IMR-90 (cell line): ENCODE data around the gene SMC2. TPM values are rescaled to one million over a fixed set of nuclear protein-coding genes. Genes with fewer than 3 reads are reported as not detected.

Source experiments
- ATAC-seq: fragments of 200-7000 bp; cut with Tn5 transposase; 2 replicates; pipeline ENCODE4 v1.9.1; 2020; ENCODE audit warnings: low read depth, mild to moderate bottlenecking, moderate library complexity
- BruUV-seq: library from RNA; stranded (reverse); fragments of 400-500 nt; replicated peaks from 2 replicates; lab custom pipeline; 2021; lab: Mats Ljungman, UMichigan
- CTCF ChIA-PET: fragments of 300-600 bp; formaldehyde crosslinking; extraction: SDS; loops from one replicate; lab custom pipeline; 2021; ENCODE audit warnings: antibody characterized with exemption; lab: Yijun Ruan, JAX
- POLR2A ChIA-PET: fragments of 300-600 bp; sonication (Branson Sonifier 250); formaldehyde crosslinking; loops from one replicate; lab custom pipeline; 2022; ENCODE audit warnings: antibody characterized with exemption; ENCODE audit not compliant: unreplicated experiment; lab: Charles Lee
- DNase-seq: peaks from one replicate; pipeline ENCODE4 v3.0.0; 2013
- H2AFZ ChIP-seq: replicated peaks from 2 replicates; pipeline ENCODE3; 2013; ENCODE audit warnings: low read length, mild to moderate bottlenecking; ENCODE audit not compliant: poor library complexity
- H2AK5ac ChIP-seq: 2 replicates; pipeline ENCODE4 v1.6.1; 2013; ENCODE audit warnings: low read depth, low read length, inconsistent platforms
- H2AK9ac ChIP-seq: replicated peaks from 2 replicates; pipeline ENCODE3; 2013; ENCODE audit warnings: mild to moderate bottlenecking, low read depth, low read length, moderate library complexity; ENCODE audit not compliant: poor library complexity
- H2BK120ac ChIP-seq: 2 replicates; pipeline ENCODE4 v1.6.1; 2013; ENCODE audit warnings: low read depth, low read length, inconsistent platforms
- H2BK15ac ChIP-seq: 3 replicates; pipeline ENCODE4 v1.6.1; 2013; ENCODE audit warnings: low read depth, low read length, inconsistent platforms
- H2BK20ac ChIP-seq: 2 replicates; pipeline ENCODE4 v1.6.1; 2013; ENCODE audit warnings: low read depth, mild to moderate bottlenecking, inconsistent platforms, low read length, moderate library complexity
- H2BK5ac ChIP-seq: 2 replicates; pipeline ENCODE4 v1.6.1; 2013; ENCODE audit warnings: mild to moderate bottlenecking, low read depth, low read length, inconsistent platforms; ENCODE audit not compliant: poor library complexity, severe bottlenecking
- H3K14ac ChIP-seq: replicated peaks from 2 replicates; pipeline ENCODE4 v1.6.1; 2013; ENCODE audit warnings: low read depth, low read length, inconsistent platforms
- H3K18ac ChIP-seq: 2 replicates; pipeline ENCODE4 v1.6.1; 2013; ENCODE audit warnings: low read depth, low read length, control low read depth
- H3K23ac ChIP-seq: 2 replicates; pipeline ENCODE4 v1.6.1; 2013; ENCODE audit warnings: low read depth, low read length, inconsistent platforms
- H3K27ac ChIP-seq: 2 replicates; pipeline ENCODE4 v1.5.1; 2013; ENCODE audit warnings: mild to moderate bottlenecking, control low read depth, low read length; ENCODE audit not compliant: insufficient read depth
- H3K27me3 ChIP-seq: 2 replicates; pipeline ENCODE4 v1.6.1; 2013; ENCODE audit warnings: low read length; ENCODE audit not compliant: control insufficient read depth, insufficient read depth
- H3K36me3 ChIP-seq: 2 replicates; pipeline ENCODE4 v1.6.1; 2013; ENCODE audit warnings: low read length, mixed read lengths; ENCODE audit not compliant: control insufficient read depth, insufficient read depth
- H3K4ac ChIP-seq: 2 replicates; pipeline ENCODE4 v1.6.1; 2013; ENCODE audit warnings: low read depth, low read length, inconsistent platforms
- H3K4me1 ChIP-seq: 2 replicates; pipeline ENCODE4 v1.6.1; 2013; ENCODE audit warnings: low read length, mixed read lengths; ENCODE audit not compliant: control insufficient read depth, insufficient read depth
- H3K4me2 ChIP-seq: 2 replicates; pipeline ENCODE4 v1.6.1; 2013; ENCODE audit warnings: low read depth, mild to moderate bottlenecking, control low read depth, low read length, moderate library complexity
- H3K4me3 ChIP-seq: 2 replicates; pipeline ENCODE4 v1.5.1; 2013; ENCODE audit warnings: low read depth, mild to moderate bottlenecking, control low read depth, low read length, moderate library complexity; ENCODE audit not compliant: insufficient read depth
- H3K56ac ChIP-seq: 2 replicates; pipeline ENCODE4 v1.6.1; 2013; ENCODE audit warnings: low read length, inconsistent platforms; ENCODE audit not compliant: insufficient read depth; ENCODE audit errors: extremely low read depth
- H3K79me1 ChIP-seq, 2 experiments: 2 replicates each; pipeline ENCODE4 v1.6.1; 2013; ENCODE audit warnings: low read length in 2 of 2, inconsistent platforms in 1 of 2, low read depth in 1 of 2
- H3K9ac ChIP-seq: 2 replicates; pipeline ENCODE4 v1.6.1; 2013; ENCODE audit warnings: low read depth, low read length, control low read depth
- H3K9me1 ChIP-seq: 2 replicates; pipeline ENCODE4 v1.6.1; 2013; ENCODE audit warnings: low read length, inconsistent platforms; ENCODE audit not compliant: insufficient read depth
- H3K9me3 ChIP-seq: 2 replicates; pipeline ENCODE4 v1.6.1; 2013; ENCODE audit warnings: low read length; ENCODE audit not compliant: control insufficient read depth, insufficient read depth
- H4K20me1 ChIP-seq: 2 replicates; pipeline ENCODE4 v1.6.1; 2013; ENCODE audit warnings: low read length, inconsistent platforms; ENCODE audit not compliant: insufficient read depth
- H4K5ac ChIP-seq: 2 replicates; pipeline ENCODE4 v1.6.1; 2013; ENCODE audit warnings: mild to moderate bottlenecking, low read depth, low read length, control low read depth
- H4K8ac ChIP-seq, 2 experiments: 2 replicates each; pipeline ENCODE4 v1.6.1; 2013; ENCODE audit warnings: low read depth in 2 of 2, low read length in 2 of 2, control low read depth in 1 of 2, inconsistent platforms in 1 of 2
- H4K91ac ChIP-seq: 2 replicates; pipeline ENCODE4 v1.6.1; 2013; ENCODE audit warnings: low read depth, low read length, inconsistent platforms; ENCODE audit not compliant: insufficient read depth
- MXI1 ChIP-seq: IDR thresholded peaks from 2 replicates; pipeline ENCODE4 v1.6.1; 2012; ENCODE audit warnings: low read depth, mild to moderate bottlenecking, low read length, moderate library complexity, borderline replicate concordance
- WGBS, 2 experiments: methylation state at CpG; one replicate each; pipeline versions ENCODE4 v1.1.5 to v1.1.7; 2013; ENCODE audit warnings: missing lambda C conversion rate in 2 of 2; ENCODE audit not compliant: insufficient read length in 1 of 2; ENCODE audit errors: extremely low coverage in 2 of 2; 5-methylcytosine and 5-hydroxymethylcytosine counted together
- dilution Hi-C: fragments of 300-500 bp; cut with HindIII; formaldehyde crosslinking; loops from one replicate; pipeline ENCODE4 v1.14.3; 2018; ENCODE audit warnings: low sequenced_read_pairs; ENCODE audit not compliant: unreplicated experiment
- in situ Hi-C: fragments of 300-500 bp; cut with MboI; formaldehyde crosslinking; loops from 3 replicates; pipeline ENCODE4 v1.14.3; 2019; ENCODE audit warnings: low sequenced_read_pairs, inconsistent platforms, mixed read lengths
- intact Hi-C: fragments of 100-400 bp; cut with micrococcal nuclease; formaldehyde crosslinking; loops from 2 replicates; pipeline ENCODE4 v1.10.0; 2022
- polyA plus RNA-seq, 3 experiments: library from polyadenylated mRNA; depleted of rRNA; stranded (reverse); fragments of >200 nt; gene quantifications; 2 replicates each; pipeline ENCODE4 v1.2.3, GENCODE V29; 2012; ENCODE audit warnings: low replicate concordance in 1 of 3
- total RNA-seq: library from RNA; depleted of rRNA; stranded (reverse); fragments of >200 nt; gene quantifications from 2 replicates; pipeline ENCODE4 v1.2.3, GENCODE V29; 2012

The SMC2 gene
- total and polyA plus RNA-seq, 2 of the 4 experiments (the other 2 are of a cell fraction): 4.9 to 12.4 TPM

DNA sequence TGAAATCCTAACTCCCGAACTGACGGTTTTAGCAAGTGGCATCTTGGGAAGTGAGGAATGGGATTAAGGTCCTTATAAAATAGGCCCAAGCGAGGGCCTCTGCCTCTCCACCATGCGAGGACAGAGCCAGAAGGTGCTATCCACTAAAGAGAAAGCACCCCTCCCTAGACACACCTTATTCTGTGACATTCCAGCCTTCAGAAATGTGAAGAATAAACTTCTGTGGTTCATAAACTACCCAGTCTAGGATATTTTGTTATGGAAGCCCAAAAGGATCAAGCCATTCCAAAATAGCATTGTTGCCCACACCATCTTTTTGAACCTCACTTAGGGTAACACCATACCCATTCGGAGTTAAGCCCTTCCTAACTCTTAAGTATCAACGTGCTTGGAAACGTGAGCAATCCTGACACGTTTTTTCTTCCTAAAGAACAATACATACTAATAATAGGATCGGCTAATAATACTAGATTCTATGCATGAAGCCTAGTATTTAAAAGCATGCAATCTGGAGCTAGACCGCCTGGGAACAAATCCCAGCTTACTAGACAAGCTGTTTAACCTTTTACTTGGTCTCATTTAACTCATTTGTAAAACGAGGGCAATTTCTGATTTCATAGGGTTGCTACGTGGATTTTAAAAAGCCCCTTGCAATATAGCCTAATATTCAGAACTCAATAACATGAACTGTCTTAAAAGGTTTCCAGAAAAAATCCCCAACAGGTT is 1.1 kb upstream of the SMC2 start:
- Histone ChIP-seq H3K27ac (peak overlapping the region; percentile 93), H3K79me1 (peaks cover 20 to 23% of the 10 kb centered on the region in 2 experiments), H3K9ac (peak overlapping the region; percentile 93), H3K14ac (peak overlapping the region; percentile 87), H3K4me1 (peaks cover 3% of the 10 kb centered on the region), H3K9me1 (no peaks in the 10 kb centered on the region; the same call in 1 of the 2 replicates), H2BK20ac (no peak overlapping the region), H4K91ac (peak overlapping the region; percentile 70), H3K36me3 (no peaks in the 10 kb centered on the region), H4K8ac (peak overlapping the region; percentile 81 to 86), H3K23ac (peak overlapping the region; percentile 90), H3K18ac (peak overlapping the region; percentile 83; the same call in 1 of the 2 replicates), H3K4me2 (peak overlapping the region; percentile 90), H2AK9ac (no peak overlapping the region), H2BK15ac (peak overlapping the region; percentile 52; the same call in 1 of the 3 replicates), H3K4me3 (peak overlapping the region; percentile 92), H3K4ac (peak overlapping the region; percentile 81), H3K56ac (peak overlapping the region; percentile 98), H4K5ac (peak overlapping the region; percentile 89; the same call in 1 of the 2 replicates), H3K9me3 (no peaks in the 10 kb centered on the region), H2AFZ (peak overlapping the region; percentile 96), H2AK5ac (0 out of 2 replicates have a peak overlapping the region, but pooled peaks have one; percentile 35), H2BK5ac (peak overlapping the region; percentile 98), H2BK120ac (peak overlapping the region; percentile 55), H4K20me1 (no peaks in the 10 kb centered on the region), H3K27me3 (no peaks in the 10 kb centered on the region)
- 10% methylated on average over 2 of the region's 12 CpGs; no CpG with 5 or more reads in 1 of the 2 experiments for WGBS, 2 experiments
- no TSS peak for BruUV-seq
- dilution Hi-C loops (no loop called here), in situ Hi-C loops (no loop called here), intact Hi-C loops (loop anchor here (5.0 kb wide), 1 partner anchor 654 kb away; the partner anchor contains the start of gene NIPSNAP3A)
- no peak for TF ChIP-seq MXI1
- ATAC-seq (no peak), DNase-seq (peak; percentile 15)
- ChIA-PET POLR2A (interaction anchor here (0.6 to 0.7 kb wide), 2 partner anchors 146 to 750 kb away, joined by 3 read pairs; no protein-coding TSS in a partner anchor), CTCF (interaction anchor here (1.6 to 2.0 kb wide), 2 partner anchors 18 to 28 kb away, joined by 3 to 6 read pairs; no protein-coding TSS in a partner anchor)
